DMS 273 (cell line): ENCODE data around the gene BLACAT1.

ENCODE experiments used
- DNase-seq: peaks from one replicate; lab custom pipeline; 2025; ENCODE audit not compliant: unreplicated experiment; lab: John Stamatoyannopoulos, UW

Gene BLACAT1

GRCh38 chr1:205455581-205456382 is at the start of gene BLACAT1:
Gene BLACAT1 (minus strand): TSS chr1:205456045.
- DNase-seq = no peak

DNA sequence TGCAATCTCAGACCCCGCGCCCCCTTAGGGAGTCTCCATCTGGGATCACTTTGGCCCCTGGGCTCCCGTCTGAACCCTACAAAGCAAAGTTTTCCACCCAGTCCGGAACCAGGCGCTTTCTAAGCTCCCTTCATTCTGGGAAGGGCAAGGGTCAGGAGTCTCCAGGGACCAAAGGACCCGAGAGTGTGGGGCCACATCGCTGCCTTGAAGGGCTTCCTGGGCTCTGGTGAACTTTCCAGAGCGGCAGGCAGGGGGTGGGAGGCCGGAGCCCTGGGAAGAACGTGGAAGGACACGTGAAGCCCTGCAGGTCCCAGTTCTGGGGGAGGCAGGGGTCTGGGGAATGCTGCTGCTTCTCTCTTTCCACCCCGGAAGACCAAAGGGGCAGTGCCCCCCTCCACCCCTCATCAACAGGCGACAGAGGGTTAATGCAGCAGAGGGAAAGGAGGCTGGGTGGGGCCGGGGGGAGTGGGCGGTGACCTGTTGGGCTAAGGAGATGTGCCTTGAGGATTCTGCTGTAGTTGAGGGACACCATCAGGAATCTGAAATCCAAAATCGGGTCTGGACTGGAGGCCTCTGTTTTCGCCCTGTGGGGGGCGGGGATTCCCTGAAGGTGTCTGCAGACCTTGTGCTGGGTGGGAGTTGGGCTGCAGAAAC is 49.4 kb upstream of the BLACAT1 start:
- DNase-seq = no peak

DNA sequence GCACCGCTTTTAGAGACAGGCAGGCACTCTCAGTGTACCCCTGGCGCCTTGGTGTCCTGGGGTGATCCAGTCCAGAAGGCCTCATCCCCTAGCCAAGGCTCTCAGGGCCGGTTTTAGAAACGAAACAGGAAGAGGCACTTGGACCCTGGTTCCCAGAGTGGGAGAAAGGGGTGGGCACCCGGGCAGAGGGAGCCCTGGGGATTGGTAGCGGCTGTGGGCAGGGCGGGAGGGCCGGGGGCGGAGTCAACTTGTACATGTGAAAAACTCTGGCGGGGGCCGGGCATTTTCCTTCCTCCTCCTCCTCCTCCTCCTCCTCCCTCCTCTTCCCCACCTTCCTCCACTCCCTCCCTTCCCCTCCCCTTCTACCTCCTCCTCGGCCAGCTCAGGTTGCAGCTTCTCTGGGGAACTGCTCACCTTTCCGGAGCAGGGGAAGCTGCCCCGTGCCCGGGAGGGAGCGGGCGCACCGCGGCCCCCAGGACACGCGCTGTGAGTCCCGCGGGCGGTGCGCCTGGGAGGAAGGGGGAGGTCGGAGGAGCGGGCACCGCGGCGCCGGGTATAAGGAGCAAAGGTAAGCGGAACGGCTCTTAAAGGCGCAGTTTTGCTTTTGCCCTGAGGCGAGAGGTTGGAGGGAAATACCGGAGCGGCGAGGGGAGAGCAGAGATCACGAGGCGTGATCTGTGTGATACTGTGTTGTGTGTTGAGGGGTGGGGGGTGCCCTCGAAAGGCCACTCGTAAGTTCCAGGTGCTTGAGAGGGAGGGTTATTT is 48.6 kb upstream of the BLACAT1 start, which contains the start of gene CDK18:
Gene CDK18, plus strand, starts transcription at position 359 of the 765 bp plus-strand sequence. CDS start 18,499 bp downstream, outside the sequence.
- peak; percentile 77 for DNase-seq

- no peak for DNase-seq
Observed at GRCh38 chr1:205502992-205503391, 47.1 kb upstream of the BLACAT1 start.

GRCh38 chr1:205502111-205502810 is 46.4 kb upstream of the BLACAT1 start:
- no peak for DNase-seq

DNA sequence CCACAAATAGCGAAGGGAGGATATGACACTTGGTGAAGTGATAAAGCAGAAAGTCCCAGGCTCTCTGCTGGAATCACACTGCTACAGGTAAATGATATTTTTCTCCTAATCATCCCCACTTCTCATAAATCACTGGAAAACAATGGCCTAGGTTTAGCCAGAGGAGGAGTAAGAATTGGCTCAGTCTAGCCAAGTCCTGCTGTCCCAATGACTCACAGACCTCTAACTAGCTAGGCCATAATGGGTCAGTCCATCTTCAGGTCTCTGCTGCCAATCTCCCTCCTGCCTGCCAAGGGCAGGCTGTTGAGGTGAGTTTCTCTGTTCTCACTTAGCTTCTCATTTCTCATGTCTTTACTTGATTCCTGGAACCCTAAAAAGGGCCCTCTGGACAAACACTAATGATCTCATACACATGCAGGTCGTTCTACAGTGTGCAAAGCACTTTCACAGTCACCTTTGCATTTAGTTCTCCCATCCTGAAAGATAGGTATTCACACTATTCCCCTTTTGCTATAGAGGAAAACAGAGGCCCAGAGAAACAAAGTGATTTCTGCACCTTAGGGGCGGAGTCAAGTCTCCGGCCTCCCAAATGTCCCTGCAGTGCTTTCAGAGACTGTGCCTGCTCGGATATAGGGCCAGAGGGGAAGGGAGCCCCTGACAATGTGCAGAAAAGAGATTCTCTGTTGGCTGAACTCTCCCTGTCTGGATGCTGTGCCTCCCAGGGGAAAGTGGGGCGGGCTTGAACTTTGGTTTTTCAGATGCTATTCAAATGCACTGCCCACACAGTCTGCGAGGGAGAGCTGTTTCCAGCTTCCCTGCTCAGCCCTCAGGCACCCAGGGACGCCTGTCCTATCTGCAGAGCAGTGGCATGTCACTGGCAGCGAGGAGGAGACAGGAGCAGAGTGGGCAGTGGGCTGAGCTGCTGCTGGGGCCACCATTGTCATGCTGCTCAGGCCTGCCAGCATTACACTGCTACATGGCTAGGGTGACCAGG is 44.7 kb upstream of the BLACAT1 start:
- no peak for DNase-seq

- DNase-seq = no peak
Observed at GRCh38 chr1:205499789-205500188, 43.9 kb upstream of the BLACAT1 start.

DNA sequence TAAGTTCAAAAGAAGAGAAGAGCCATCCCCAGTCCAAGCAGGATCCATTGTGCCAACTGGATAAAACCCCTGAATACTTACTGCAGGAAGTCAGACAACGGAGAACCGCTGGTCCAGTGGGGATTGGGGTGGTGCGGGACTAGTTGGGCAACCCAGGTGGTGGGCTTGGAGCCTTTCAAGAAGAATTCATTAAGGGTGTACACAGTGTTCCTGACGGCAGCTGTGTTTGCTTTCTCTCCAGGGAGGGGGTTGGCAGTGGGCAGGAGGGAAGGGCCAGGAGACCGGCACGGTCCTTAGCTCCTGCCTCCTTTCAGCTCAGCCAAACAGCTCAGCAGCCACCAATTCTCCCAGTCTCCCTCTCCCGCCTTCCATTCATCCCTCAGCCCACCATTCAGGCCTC is 41.5 kb upstream of the BLACAT1 start:
- DNase-seq = peak; percentile 52

DNA sequence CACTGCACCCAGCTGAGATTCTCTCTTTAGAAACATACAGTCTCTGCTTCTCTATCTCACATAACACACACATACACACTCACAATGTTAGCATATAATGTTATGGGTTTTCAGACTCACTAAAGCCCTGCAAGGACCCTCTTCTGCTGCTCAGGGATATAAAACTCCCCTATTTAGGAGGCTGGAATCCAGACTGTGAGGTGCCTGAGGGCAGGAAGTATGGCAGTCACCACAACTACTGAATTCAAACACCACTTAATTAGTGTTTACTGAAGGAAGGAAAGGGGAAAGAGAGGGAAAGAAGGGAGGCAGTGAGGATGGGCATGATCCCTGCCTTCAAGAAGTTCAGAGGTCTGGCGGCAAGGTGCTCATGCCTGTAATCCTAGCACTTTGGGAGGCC is 40.8 kb upstream of the BLACAT1 start:
- no peak for DNase-seq

DNA sequence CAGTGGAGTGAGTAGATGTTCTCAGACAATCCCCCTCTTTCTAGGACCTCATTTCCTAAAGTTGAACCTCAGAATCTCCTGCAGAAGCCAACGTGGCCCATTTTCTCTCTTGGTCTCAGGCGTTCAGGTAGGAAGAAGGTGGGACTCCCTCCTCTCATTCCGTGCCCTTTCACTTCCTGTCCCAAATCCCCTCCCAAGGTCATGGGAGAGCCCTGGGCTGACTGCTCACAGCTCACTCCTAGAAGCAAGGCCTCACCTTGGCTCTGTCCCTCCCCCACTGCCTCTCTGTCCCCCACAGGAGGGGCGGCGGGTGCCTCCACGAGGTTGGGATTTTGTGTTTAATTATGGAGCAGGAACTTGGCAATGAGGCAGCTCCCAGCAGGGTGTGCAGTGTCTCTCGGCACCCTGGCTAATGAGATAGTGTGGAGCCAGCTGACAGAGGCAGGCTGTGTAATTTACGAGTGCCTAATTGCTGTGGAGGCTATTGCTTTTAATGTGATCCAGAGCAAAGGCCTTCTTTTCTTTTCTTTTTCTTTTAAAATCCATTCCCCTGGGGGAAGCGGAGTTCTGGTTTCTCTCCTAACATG is 39.5 kb upstream of the BLACAT1 start:
- peak; percentile 90 for DNase-seq

GRCh38 chr1:205494115-205494514 is 38.3 kb upstream of the BLACAT1 start:
- DNase-seq = peak; percentile 32

DNA sequence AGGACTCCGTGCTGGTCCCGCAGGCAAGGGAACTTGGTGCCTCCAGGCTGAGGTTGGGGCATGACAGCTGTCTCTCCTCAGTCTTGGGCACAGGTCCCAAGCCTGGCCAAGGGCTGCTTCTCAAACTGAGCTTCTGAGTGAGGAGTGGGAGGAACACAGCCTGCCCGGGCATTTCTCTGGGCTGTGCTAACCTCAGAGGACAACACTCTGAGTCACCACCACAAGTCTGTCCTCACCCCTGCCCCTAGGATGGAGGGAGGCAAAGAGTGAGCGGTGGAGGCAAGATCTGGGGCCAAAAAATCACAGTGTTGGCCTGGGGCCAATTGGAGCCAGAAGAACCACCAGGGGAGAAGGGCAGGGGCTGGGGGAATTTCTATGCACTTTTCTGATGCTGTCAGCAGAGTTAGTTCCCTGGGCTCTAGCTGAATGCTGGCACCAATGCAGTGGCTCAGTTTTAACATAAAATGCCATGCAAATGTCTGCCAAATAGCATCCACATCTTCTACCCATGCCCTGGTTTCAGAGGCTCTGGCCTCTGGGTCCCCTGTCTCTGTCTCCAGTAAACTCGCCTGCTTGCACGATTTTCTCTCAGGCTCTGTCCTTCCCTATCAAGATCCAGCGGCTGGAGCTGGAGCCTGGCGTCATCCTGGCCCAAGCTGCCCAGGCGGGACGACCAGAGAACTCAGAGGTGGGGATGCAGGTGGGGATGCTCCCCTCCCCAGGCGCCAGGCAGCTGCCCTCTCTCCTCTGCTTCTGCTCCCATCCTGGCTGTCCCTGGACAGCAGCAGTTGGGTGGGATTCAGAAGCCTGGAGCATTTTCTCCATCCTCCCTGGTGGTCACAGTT is 37.6 kb upstream of the BLACAT1 start:
- peak; percentile 90 for DNase-seq

- DNase-seq = peak; percentile 62
Observed at GRCh38 chr1:205492774-205493173, 36.9 kb upstream of the BLACAT1 start.

DNA sequence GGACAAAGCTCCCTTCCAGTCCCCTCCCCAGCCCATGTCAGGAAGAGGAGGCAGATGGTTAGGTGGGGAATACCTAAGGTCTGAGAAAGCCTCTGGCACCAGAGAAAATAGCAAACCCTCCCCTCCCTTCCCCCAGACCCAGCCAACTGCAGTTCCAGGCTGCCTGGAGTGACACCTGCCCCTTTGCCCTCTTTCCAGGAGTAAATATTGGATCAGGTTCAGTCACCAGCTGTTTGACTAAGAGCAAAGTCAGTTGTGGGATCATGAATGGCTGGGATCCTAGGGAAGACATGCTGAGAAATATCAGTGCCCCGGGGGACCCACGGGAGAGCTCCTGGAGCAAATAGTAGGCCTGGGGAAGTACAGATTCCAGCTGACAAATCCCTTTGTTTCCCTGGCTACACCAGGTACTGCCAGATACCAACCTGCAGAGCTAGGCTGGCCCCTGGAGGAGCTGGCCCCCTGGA is 36.4 kb upstream of the BLACAT1 start:
- DNase-seq = peak; percentile 96

DNA sequence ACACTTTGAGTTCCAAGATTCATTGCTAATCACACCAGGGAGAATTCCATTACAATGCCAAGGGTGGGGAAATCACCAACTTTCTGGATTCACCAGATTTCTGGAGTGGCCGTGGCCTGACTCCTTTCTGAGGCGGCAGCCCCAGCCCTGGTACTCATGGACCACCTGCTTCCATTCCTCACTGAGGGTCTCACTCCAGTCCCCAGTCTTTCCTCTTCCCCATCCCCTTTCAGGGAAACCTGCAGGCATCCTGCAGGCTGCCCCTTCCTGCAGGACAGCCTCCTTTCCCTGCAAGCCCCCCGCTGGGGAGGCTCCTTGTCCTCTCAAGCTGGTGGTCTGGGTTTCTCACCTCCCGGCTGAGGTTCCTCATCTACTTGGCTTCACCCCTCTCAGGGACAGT is 35.9 kb upstream of the BLACAT1 start:
- no peak for DNase-seq

DNA sequence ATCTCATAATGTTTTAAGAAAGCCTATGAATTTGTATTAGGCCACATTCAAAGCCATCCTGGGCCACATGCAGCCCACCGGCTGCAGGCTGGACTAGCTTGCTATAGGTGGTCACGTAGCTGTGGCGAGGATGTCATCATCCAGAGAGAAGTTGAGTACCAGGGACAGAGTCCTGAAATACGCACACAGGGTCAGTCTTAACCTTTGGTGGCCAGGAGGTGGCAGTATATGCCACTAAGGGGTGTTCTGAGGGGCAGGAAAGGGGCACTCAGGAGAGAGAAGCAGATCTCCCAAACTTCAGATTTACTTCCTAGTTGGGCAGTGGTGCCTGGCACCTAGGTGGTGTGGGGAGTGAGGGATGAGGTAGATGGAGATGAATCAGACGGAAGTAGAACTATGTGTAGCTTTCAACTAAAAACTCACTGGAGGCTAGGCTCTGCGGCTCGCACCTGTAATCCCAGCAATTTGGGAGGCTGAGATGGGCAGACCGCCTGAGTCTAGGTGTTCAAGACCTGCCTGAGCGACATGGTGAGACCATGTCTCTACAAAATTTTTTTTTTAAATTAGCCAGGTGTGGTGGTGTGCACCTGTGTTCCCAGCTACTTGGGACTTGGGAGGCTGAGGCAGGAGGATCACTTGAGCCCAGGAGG is 32.4 kb upstream of the BLACAT1 start:
- DNase-seq = peak; percentile 89

- no peak for DNase-seq
Observed at GRCh38 chr1:205486258-205486657, 30.4 kb upstream of the BLACAT1 start.
